22Rv1 (cell line): ENCODE measurements around the gene FATE1.

ENCODE experiments used
- CTCF ChIP-seq: fragments of 450-650 bp; IDR thresholded peaks from 2 replicates; pipeline ENCODE4 v1.5.1; 2017; ENCODE audit warnings: mild to moderate bottlenecking
- ZFX ChIP-seq: fragments of 450-650 bp; IDR thresholded peaks from 2 replicates; pipeline ENCODE4 v1.6.1; 2017; ENCODE audit warnings: antibody characterized with exemption, borderline replicate concordance

DNA sequence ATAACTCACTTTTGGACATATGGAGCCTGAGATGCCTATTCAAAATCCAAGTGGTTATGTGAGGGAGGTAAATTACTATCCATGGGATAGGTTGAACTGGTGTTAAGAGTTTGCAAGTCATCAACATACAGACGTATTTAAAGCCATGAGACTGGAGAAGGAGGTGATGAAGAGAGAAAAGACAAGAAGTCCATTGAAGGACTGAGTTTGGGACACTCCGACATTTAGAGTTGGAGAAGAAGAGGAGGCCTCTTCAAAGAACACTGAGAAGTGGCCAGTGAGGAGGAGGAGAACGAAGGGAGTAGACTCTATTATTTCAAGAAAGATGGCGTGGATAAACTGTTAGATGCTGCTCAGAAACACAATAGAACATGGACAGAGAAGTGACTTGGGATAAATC is 18.6 kb downstream of the FATE1 start, which contains the start of gene CNGA2:
- TF ChIP-seq CTCF (no peak), ZFX (no peak)
